Neutrophil (primary cell): ENCODE measurements around the gene SLC9A3.

ENCODE experiments used
- H3K27ac ChIP-seq: fragments of 200-600 bp; sonication (generic); 2 replicates; pipeline ENCODE4 v1.5.1; 2016; ENCODE audit warnings: mild to moderate bottlenecking, moderate library complexity
- H3K27me3 ChIP-seq: fragments of 200-600 bp; sonication (generic); 2 replicates; pipeline ENCODE4 v1.6.0; 2016; ENCODE audit warnings: mild to moderate bottlenecking
- H3K36me3 ChIP-seq: fragments of 200-600 bp; sonication (generic); 2 replicates; pipeline ENCODE4 v1.5.1; 2017
- H3K4me1 ChIP-seq, 2 experiments: fragments of 200-600 bp in 1 of 2; sonication (generic) in 1 of 2; 1 replicate in 1 of 2; 2 replicates in 1 of 2; pipeline versions ENCODE4 v1.5.1 to v1.6.1; 2013 to 2016; ENCODE audit warnings: low read depth in 1 of 2, low read length in 1 of 2, mild to moderate bottlenecking in 1 of 2, moderate library complexity in 1 of 2; ENCODE audit not compliant: control insufficient read depth in 1 of 2, insufficient read depth in 1 of 2
- H3K4me3 ChIP-seq, 2 experiments: fragments of 200-600 bp in 1 of 2; sonication (generic) in 1 of 2; 1 replicate in 1 of 2; 2 replicates in 1 of 2; pipeline ENCODE4 v1.5.1; 2013 to 2016; ENCODE audit warnings: low read depth in 1 of 2, low read length in 1 of 2, mild to moderate bottlenecking in 1 of 2, moderate library complexity in 1 of 2
- H3K9me3 ChIP-seq: fragments of 200-600 bp; sonication (generic); 2 replicates; pipeline ENCODE4 v1.5.1; 2016
- TF ChIP-seq, protein P1 (sequence below): fragments of 200-600 bp; sonication (generic); IDR thresholded peaks from 2 replicates; pipeline ENCODE4 v1.5.1; 2016; ENCODE audit warnings: antibody characterized with exemption

SLC9A3 gene

DNA sequence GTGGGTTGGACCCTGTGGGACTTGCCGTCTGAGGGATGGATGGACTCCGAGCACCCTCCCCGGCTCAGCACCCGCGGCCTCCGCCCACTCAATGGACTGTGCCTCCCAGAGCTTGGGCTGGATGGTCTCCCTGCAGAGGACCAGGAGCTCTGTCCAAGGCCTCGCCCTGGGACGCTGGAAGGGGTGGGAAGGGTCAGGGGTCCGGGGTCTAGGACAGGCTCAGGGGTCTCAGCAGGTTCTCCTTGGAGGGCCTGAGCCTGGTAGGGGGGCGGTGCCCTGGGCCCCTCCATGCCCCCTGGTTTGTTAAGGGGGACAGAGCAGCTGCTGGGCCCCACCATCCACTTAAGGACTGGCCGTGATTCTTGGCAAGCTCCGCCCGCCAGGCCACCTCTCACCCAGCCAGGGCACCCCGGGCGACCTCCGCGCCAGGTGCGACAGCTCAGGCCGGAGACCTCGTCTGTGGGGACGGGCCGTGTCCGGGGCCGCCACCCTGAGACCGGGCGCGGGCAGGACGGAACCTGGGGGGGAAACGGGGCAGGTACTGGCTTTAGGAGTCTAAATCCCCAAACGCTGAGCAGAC is 52.1 kb downstream of the SLC9A3 start:
- Histone ChIP-seq H3K27me3 (peaks cover 39% of the 10 kb centered on the region), H3K9me3 (no peaks in the 10 kb centered on the region), H3K4me3 (peak overlapping the region; percentile 70 to 98), H3K36me3 (peaks cover 33% of the 10 kb centered on the region), H3K27ac (peak overlapping the region; percentile 68), H3K4me1 (peaks cover 19 to 24% of the 10 kb centered on the region in 2 experiments)
- TF ChIP-seq, protein P1, sequence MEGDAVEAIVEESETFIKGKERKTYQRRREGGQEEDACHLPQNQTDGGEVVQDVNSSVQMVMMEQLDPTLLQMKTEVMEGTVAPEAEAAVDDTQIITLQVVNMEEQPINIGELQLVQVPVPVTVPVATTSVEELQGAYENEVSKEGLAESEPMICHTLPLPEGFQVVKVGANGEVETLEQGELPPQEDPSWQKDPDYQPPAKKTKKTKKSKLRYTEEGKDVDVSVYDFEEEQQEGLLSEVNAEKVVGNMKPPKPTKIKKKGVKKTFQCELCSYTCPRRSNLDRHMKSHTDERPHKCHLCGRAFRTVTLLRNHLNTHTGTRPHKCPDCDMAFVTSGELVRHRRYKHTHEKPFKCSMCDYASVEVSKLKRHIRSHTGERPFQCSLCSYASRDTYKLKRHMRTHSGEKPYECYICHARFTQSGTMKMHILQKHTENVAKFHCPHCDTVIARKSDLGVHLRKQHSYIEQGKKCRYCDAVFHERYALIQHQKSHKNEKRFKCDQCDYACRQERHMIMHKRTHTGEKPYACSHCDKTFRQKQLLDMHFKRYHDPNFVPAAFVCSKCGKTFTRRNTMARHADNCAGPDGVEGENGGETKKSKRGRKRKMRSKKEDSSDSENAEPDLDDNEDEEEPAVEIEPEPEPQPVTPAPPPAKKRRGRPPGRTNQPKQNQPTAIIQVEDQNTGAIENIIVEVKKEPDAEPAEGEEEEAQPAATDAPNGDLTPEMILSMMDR: no peak

DNA sequence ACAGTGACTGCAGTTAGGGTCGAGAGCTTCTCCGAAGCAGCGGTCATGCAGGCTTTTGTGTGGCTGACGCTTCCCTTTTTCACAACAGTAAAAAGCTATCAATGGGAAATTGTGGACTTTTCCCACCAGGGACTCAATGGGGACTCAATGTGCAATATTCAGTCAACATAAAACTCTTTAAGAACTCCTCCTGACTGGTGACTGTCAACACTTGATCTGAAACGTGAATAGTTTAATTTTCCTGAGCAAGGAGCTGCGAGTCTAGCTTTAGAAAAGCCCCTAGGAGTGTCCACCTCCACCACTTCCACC is 52.5 kb downstream of the SLC9A3 start:
- Histone ChIP-seq H3K27me3 (peaks cover 34% of the 10 kb centered on the region), H3K4me1 (peaks cover 19 to 24% of the 10 kb centered on the region in 2 experiments), H3K9me3 (no peaks in the 10 kb centered on the region), H3K27ac (no peak overlapping the region), H3K36me3 (peaks cover 38% of the 10 kb centered on the region), H3K4me3 (peak overlapping the region; percentile 70 to 98)
- TF ChIP-seq, protein P1: no peak

DNA sequence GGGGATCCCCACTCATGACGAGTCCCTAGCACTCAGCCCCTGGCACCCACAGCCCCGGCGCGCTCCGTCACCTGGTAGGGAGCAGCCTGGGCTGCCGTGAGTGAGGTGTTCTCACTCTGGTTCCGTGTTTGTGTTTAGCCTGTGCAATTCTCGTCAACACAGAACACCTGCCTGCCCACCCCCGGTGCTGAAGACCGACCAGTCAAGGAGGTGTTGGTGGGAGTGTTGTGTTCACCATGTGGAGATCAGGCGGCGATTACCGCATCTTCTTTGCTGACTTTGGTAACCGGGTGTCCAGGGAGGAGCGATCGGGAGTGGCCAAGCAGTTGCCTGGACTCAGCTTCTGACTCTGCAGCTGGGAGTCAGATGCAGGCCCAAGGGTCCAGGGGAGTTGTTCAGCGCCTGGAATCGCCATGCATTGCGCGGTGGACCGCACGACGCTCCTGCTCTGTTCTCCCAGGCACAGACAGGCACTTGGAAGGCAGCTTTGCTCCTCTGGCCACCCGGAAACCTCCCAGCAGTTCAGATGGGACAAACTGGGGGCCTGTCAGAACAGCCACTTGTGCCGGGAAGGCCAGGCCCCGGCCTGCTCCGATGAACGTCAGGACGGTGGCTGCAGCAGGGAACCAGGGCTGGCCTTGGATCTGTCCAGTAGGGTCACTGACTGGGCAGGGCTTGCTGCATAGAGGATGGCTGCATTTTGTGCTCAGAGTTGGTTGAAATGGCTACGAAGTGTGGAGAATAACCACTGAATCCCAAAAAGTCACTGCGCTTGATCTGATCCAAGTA is 53.1 kb downstream of the SLC9A3 start:
- H3K27me3 ChIP-seq: peaks cover 29% of the 10 kb centered on the region
- no peak overlapping the region for H3K4me3 ChIP-seq
- peaks cover 43% of the 10 kb centered on the region for H3K36me3 ChIP-seq
- TF ChIP-seq, protein P1: no peak
- peaks cover 19 to 24% of the 10 kb centered on the region in 2 experiments for H3K4me1 ChIP-seq
- no peak overlapping the region for H3K27ac ChIP-seq
- no peaks in the 10 kb centered on the region for H3K9me3 ChIP-seq

DNA sequence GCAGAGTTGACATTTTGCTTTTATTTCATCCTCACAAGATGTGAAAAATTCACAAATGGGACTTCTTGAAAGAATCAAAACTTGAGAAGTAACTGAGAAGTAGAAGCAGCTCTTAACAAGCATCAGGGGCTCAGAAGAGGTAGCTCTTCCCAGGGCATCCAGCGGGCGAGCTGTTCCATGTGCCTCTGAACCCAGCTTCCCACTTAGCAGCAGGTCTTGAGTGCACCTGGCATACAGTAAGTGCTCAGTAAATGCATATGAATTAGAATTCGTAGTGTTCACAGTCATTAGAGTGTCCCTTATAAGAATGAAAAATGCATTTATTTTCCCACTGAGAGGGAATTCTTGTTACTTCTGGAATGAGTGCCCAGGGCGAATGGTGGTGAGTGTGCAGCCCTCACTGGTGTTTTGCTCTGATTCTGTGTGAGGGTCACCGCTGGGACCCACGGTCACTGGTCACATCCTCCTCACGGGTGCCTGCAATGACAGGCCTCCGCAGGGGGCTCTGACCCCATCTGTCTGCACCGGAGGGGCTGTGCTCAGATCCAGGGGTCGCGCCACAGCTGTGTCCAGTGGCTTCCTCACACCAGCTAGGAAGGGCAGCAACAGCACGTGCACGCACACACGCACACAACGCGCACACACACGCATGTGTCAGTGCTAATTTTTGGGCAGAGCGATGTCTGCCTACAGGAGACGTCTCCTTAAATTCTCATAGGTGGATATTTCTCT is 54.3 kb downstream of the SLC9A3 start:
- H3K4me3 ChIP-seq: no peak overlapping the region
- H3K27ac ChIP-seq: no peak overlapping the region
- no peaks in the 10 kb centered on the region for H3K9me3 ChIP-seq
- H3K36me3 ChIP-seq: peaks cover 56% of the 10 kb centered on the region
- peaks cover 18 to 21% of the 10 kb centered on the region in 2 experiments for H3K4me1 ChIP-seq
- TF ChIP-seq, protein P1: no peak
- H3K27me3 ChIP-seq: peaks cover 16% of the 10 kb centered on the region

DNA sequence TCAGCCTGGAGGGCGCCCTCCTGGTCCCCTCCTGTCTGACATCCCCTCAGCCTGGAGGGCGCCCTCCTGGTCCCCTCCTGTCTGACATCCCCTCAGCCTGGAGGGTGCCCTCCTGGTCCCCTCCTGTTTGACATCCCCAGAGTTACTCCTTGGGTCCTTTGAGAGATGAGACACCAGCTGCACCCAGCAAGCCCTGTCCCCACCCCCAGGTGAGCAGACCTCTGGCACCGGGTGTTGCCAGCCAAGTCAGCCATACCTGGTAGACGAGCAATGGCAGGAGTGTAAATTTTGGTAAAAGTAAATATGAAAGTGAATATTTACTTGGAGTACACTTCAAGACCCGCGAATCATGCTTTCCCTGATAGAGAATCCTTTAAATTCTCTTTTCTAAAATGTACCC is 55.8 kb downstream of the SLC9A3 start:
- Histone ChIP-seq H3K4me1 (peaks cover 10 to 11% of the 10 kb centered on the region in 2 experiments), H3K27ac (no peak overlapping the region), H3K27me3 (peaks cover 1% of the 10 kb centered on the region), H3K4me3 (no peak overlapping the region), H3K9me3 (no peaks in the 10 kb centered on the region), H3K36me3 (peaks cover 71% of the 10 kb centered on the region)
- TF ChIP-seq, protein P1: no peak
